Stimulated activated effector memory CD8-positive, alpha-beta T cell treated with anti-CD3 and anti-CD28 coated beads, Interleukin-12 subunit alpha, Interleukin-12 subunit beta, amount 100 ng/mL, for 72 hours (primary cell): Measurements from ENCODE around the gene TPPP.
"Not testable (repeated sequence)": the region's sequence is repeated elsewhere in the genome, so short reads cannot be mapped to it uniquely, and the experiment has no call there.

Experiments
- ATAC-seq: fragments of 150-1000 bp; cut with Tn5 transposase; 2 replicates; pipeline ENCODE4 v1.10.0; 2021
- DNase-seq, 2 donors: peaks; one replicate each; pipeline ENCODE4 v3.0.0; 2021 to 2022; ENCODE audit warnings: low spot score in 2 of 2
- H3K27ac Mint-ChIP-seq: one replicate; pipeline ENCODE4 v1.8.0; 2022; ENCODE audit warnings: mild to moderate bottlenecking, mixed read lengths
- H3K36me3 Mint-ChIP-seq: one replicate; pipeline ENCODE4 v1.8.0; 2022; ENCODE audit warnings: mild to moderate bottlenecking, mixed read lengths
- H3K4me1 Mint-ChIP-seq: one replicate; pipeline ENCODE4 v1.8.0; 2022; ENCODE audit warnings: mixed read lengths
- H3K4me3 Mint-ChIP-seq: one replicate; pipeline ENCODE4 v1.8.0; 2022; ENCODE audit warnings: mild to moderate bottlenecking, mixed read lengths
- H3K9me3 Mint-ChIP-seq: one replicate; pipeline ENCODE4 v1.8.0; 2022; ENCODE audit warnings: mixed read lengths

TPPP gene

DNA sequence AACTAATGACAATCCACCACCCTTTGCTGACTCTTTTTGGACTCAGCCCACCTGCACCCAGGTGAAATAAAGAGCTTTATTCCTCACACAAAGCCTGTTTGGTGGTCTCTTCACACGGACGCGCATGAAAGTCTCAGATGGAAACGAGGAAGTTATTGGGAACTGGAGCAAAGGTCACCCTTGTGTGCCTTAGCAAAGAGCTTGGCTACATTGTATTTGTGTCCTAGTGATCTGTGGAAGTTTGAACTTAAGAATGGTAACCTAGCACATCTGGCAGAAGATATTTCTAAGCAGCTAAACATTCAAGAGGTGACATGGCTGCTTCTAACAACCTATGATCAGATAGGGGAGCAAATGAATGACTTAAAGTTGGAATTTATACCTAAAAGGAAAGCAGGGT lies 15.2 kb upstream of the TPPP start:
- not testable (repeated sequence) for DNase-seq, H3K27ac Mint-ChIP-seq, H3K4me1 Mint-ChIP-seq, ATAC-seq, H3K36me3 Mint-ChIP-seq, H3K9me3 Mint-ChIP-seq, H3K4me3 Mint-ChIP-seq

DNA sequence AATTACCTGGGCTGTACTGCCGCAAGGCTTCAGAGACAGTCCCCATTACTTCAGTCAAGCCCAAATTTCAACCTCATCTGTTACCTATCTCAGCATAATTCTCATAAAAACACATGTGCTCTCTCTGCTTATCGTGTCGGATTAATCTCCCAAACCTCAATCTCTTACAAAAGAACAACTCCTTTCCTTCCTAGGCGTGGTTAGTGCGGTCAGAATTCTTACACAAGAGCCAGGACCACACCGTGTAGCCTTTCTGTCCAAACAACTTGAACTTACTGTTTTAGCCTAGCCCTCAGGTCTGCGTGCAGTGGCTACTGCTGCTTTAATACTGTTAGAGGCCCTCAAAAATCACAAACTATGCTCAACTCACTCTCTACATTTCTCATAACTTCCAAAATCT lies 13.0 kb upstream of the TPPP start:
- not testable (repeated sequence) for H3K4me1 Mint-ChIP-seq, H3K4me3 Mint-ChIP-seq, ATAC-seq

DNA sequence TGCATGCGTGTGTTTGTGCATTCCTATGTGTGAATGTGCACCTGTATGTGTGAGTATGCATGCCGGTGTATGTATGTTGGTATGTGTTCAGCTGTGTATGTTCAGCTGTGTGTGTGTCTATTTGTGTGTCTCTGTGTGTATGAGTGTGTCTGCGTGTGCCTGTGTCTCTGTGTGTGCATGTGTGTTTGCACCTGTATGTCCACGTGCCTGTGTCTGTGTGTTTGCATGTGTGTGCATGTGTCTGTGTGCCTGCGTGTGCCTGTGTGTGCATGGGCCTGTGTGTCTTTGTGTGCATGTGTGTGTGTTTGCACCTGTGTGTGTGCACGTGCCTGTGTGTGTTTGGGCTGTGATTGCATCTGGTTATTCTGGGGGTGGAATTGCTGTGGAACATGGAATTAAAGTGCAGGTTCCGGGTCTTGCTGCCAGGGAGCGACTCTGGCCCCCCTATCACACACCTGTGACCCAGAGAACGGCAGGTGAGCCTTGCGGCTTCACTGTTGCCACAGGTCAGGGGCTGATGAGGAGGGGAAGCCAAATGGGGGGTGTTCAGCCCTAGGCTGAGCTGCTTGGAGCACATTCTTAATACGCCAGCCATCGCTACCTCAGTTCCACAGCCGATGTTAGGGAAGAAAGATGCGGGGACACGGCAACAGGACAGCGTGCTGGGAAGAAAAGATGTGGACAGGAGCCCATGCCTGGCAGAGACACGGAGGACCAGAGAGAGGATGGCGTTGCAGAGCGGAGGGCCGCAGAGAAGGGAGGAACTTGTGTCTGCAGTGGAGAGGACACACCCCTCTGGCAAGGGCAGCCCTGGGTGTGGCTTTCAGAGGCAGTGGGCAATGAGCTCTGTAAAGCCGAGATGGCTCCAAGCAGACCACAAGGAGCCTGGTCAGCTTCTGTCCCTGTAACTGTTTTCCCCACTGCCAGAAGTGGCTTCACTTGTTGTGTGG lies 3.9 kb upstream of the TPPP start:
- DNase-seq: peak in 1 of 2 donors; percentile 38
- not testable (repeated sequence) for H3K4me3 Mint-ChIP-seq, ATAC-seq, H3K36me3 Mint-ChIP-seq, H3K27ac Mint-ChIP-seq, H3K4me1 Mint-ChIP-seq, H3K9me3 Mint-ChIP-seq

More for the DNA sequence above, 13.0 kb upstream of the TPPP start:
- not testable (repeated sequence) for H3K9me3 Mint-ChIP-seq, DNase-seq, H3K27ac Mint-ChIP-seq, H3K36me3 Mint-ChIP-seq

GRCh38 chr5:696191-696590 lies 3.0 kb upstream of the TPPP start:
- not testable (repeated sequence) for H3K9me3 Mint-ChIP-seq, ATAC-seq, H3K4me3 Mint-ChIP-seq, H3K27ac Mint-ChIP-seq, H3K36me3 Mint-ChIP-seq, H3K4me1 Mint-ChIP-seq
- DNase-seq: peak in 1 of 2 donors; percentile 46

GRCh38 chr5:695475-695874 lies 2.3 kb upstream of the TPPP start:
- not testable (repeated sequence) for H3K4me3 Mint-ChIP-seq, H3K9me3 Mint-ChIP-seq, H3K27ac Mint-ChIP-seq, ATAC-seq, H3K4me1 Mint-ChIP-seq, H3K36me3 Mint-ChIP-seq
- DNase-seq: peak in 1 of 2 donors; percentile 45

- H3K4me1 Mint-ChIP-seq, DNase-seq, H3K9me3 Mint-ChIP-seq, H3K4me3 Mint-ChIP-seq, H3K27ac Mint-ChIP-seq, ATAC-seq, H3K36me3 Mint-ChIP-seq: not testable (repeated sequence)
Observed at GRCh38 chr5:694042-694431, 885 bp upstream of the TPPP start.

DNA sequence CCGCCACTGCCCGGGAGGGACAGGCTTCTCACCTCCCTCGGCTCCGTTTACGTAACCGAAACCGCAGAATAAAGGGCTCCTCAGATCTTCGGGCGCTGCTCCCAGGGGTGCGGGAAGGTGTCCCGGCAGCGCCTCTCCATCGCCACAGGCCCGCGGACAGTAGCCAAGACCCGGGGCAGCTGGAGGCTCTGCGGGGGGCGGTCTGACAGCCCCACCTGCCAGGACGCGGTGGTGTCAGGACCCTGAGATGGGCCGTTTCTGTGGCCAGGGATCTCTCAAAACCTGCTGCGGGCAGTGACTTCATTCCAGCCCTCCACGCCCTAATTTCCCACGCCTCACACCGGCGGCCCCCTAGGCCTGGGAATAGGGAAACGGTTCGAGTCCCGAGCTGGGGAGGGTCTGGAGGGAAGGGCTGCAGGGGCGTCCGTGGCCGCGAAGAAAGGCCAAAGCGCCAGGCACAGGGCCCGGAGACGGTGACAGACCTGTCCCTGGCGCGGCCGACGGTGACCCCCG lies 567 bp downstream of the TPPP start:
- H3K36me3 Mint-ChIP-seq, H3K4me1 Mint-ChIP-seq, H3K27ac Mint-ChIP-seq, H3K9me3 Mint-ChIP-seq, DNase-seq: not testable (repeated sequence)
- peak; percentile 3 for ATAC-seq
- H3K4me3 Mint-ChIP-seq: peak overlapping the region; percentile 51

DNA sequence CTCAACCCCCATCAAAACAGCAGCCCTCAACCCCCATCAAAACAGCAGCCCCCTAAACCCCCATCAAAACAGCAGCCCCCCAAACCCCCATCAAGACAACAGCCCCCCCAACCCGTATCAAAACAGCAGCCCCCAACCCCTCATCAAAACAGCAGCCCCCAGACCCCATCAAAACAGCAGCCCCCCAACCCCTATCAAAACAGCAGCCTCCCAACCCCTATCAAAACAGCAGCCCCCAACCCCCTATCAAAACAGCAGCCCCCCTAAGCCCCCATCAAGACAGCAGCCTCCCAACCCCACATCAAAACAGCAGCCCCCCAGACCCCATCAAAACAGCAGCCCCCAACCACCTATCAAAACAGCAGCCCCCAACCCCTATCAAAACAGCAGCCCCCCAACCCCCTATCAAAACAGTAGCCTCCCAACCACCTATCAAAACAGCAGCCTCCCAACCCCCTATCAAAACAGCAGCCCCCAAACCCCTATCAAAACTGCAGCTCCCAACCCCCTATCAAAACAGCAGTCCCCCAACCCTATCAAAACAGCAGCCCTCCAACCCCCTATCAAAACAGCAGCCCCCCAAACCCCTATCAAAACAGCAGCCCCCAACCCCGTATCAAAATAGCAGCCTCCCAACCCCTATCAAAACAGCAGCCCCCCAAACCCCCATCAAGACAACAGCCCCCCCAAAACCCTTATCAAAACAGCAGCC lies 1.2 kb downstream of the TPPP start:
- no peak for DNase-seq
- ATAC-seq: no peak

GRCh38 chr5:691049-691448 lies 2.1 kb downstream of the TPPP start:
- not testable (repeated sequence) for H3K9me3 Mint-ChIP-seq, ATAC-seq, H3K4me3 Mint-ChIP-seq, H3K4me1 Mint-ChIP-seq, H3K27ac Mint-ChIP-seq, DNase-seq, H3K36me3 Mint-ChIP-seq

More for the DNA sequence above, 1.2 kb downstream of the TPPP start:
- Mint-ChIP-seq H3K4me3 (peak overlapping the region; percentile 51), H3K9me3 (no peaks in the 10 kb centered on the region), H3K27ac (no peak overlapping the region), H3K36me3 (no peaks in the 10 kb centered on the region), H3K4me1 (no peaks in the 10 kb centered on the region)

GRCh38 chr5:690293-690692 lies 2.9 kb downstream of the TPPP start:
- H3K4me1 Mint-ChIP-seq: not testable (repeated sequence)

DNA sequence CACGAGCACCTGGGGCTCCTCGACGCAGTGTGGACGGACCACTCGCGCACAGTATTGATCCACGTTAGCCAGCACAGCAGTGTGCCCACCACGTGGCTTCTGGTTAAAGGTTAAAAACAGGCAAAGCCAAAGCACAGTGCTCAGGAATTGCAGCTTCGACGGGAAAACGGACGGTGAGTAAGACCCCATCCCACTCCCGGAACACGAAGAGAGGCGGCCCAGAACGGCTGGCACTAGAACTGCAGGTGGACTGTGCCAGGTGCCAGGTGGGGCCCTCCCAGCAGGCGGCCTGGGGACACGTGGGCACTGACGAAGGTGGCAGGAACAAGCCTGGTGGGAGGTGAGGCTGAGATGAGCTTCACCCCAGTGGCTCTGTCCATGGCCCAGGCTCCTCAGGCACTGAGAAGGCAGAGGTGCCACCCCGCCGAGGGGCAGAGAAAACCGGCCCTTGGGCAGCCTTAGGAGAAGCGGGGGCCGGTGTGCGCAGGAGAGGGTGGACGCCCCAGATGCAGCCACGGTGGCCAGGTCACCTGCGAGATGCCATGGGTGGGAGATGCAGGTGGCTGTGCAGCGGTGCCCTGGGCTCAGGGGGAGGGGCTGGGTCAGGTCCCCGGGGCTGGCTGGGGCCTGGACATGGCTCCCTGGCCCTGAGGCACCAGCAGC lies 4.7 kb downstream of the TPPP start:
- DNase-seq, H3K27ac Mint-ChIP-seq, H3K4me1 Mint-ChIP-seq, H3K9me3 Mint-ChIP-seq, H3K4me3 Mint-ChIP-seq, H3K36me3 Mint-ChIP-seq, ATAC-seq: not testable (repeated sequence)

More at GRCh38 chr5:690293-690692, 2.9 kb downstream of the TPPP start:
- not testable (repeated sequence) for H3K4me3 Mint-ChIP-seq, DNase-seq, ATAC-seq, H3K27ac Mint-ChIP-seq, H3K36me3 Mint-ChIP-seq, H3K9me3 Mint-ChIP-seq

DNA sequence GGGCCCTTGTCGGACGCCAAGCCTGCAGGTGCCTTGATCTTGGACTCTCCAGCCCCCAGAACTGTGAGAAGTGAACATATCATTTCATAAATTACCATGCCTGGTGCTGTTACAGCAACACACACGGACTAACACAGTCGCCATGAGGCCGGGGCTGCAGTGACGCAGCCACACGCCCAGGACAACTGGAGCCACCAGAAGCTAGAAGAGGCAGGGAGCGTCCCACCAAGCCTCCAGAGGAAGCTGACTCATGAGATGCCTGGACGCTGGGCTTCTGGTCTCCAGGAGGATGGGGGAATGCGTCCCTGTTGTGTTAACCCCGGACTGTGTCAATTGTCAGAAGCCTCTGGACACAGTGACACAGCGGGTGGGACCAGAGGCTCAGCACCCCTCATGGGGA lies 6.2 kb downstream of the TPPP start:
- not testable (repeated sequence) for H3K4me1 Mint-ChIP-seq, H3K4me3 Mint-ChIP-seq, DNase-seq, H3K27ac Mint-ChIP-seq, H3K36me3 Mint-ChIP-seq, H3K9me3 Mint-ChIP-seq
- peak; percentile 11 for ATAC-seq

GRCh38 chr5:686172-686523 lies 7.0 kb downstream of the TPPP start:
- not testable (repeated sequence) for H3K27ac Mint-ChIP-seq, DNase-seq, H3K4me1 Mint-ChIP-seq, H3K36me3 Mint-ChIP-seq, H3K4me3 Mint-ChIP-seq, ATAC-seq, H3K9me3 Mint-ChIP-seq

DNA sequence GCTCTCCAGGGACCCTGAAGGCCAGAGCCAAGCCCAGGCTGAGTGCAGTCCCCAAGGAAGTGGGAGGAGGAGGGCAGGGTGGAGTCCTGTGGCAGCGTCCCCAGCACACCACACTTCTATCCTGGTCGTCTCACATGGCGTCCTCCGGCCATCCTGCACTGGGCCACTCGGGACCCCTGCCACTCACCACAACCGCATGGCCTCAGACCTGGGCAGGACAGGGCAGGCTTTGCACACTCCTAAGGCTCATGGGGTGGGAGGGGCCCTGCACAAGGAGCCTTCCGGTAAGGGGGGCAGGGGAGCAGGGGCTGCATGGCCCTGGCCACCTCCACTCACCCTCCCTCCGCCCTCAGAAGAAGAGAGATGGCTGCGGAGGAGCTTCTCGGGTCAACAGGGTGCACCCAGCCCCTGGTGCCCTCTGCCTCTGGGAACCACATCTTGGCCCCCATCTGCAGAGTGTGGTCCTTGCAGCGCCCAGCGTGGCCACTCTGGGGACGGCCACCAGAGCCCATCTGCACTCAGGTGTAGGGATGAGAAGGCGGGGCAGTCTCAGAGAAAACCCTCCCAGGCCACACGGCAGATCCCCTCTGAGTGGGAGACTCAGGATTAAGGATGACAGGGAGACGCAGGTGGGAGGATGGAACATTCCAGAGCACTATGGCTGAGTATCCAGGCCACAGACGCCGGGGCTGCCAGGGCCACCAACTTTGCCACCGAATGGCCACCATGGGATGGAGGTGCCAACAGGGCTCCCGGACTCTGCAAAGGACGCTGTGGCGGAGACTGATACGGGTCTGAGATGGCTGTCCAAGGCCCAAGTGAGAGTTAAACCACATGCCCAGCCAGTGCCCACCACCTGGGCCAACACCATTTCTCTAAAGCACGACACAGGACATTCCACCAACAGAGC lies 7.6 kb downstream of the TPPP start:
- no peak for ATAC-seq
- Mint-ChIP-seq H3K9me3 (no peaks in the 10 kb centered on the region), H3K27ac (no peak overlapping the region), H3K4me1 (no peaks in the 10 kb centered on the region), H3K4me3 (no peak overlapping the region), H3K36me3 (no peaks in the 10 kb centered on the region)
- DNase-seq: no peak
